ENCODE data around the gene C2CD2. TPM values are rescaled to one million over a fixed set of nuclear protein-coding genes. Genes with fewer than 3 reads are reported as not detected.

Gene C2CD2
- total and polyA plus RNA-seq, 2 of the 8 experiments (the other 6 are each of a cell fraction or from before 2014, with no cell fraction given), result 10.4 to 13.0 TPM

- no peak overlapping the region for H2BK5ac ChIP-seq (ENCODE audit: low read depth, low read length)
- WGBS, 2 experiments (ENCODE audit: extremely low coverage in 1 of 2, insufficient coverage in 1 of 2, insufficient read length in 1 of 2, insufficient replicate concordance in 2 of 2, low coverage in 1 of 2, low lambda C conversion rate in 2 of 2, missing lambda C conversion rate in 1 of 2), result 88% methylated on average over 5 of the region's 5 CpGs; no CpG with 5 or more reads in 1 of the 2 experiments
- TF ChIP-seq KDM4A (IDR thresholded peaks at IDR 0.05; ENCODE audit: low read depth, low read length, severe bottlenecking), result no peak
These were observed 62.7 kb downstream of the C2CD2 start for GRCh38 chr21:41891132-41891531.

More at GRCh38 chr21:41891132-41891531, 62.7 kb downstream of the C2CD2 start:
- Histone ChIP-seq H3K4ac (replicated peaks; ENCODE audit: insufficient read length, low read depth, low read length) (no peak overlapping the region), H3K27ac (ENCODE audit: low read depth, low read length) (no peak overlapping the region), H3K4me2 (ENCODE audit: insufficient read depth in 1 of 2, low read depth in 2 of 2, low read length in 2 of 2) (no peak overlapping the region), H3K9ac (replicated peaks in 1 of 4; ENCODE audit: extremely low read depth in 1 of 4, low read depth in 3 of 4, low read length in 3 of 4) (no peak overlapping the region), H3K23ac (ENCODE audit: insufficient read length) (no peak overlapping the region), H3K4me1 (replicated peaks in 1 of 4; ENCODE audit: control insufficient read depth in 3 of 4, insufficient read depth in 4 of 4, low read length in 3 of 4) (peaks cover 3 to 5% (median 4%) of the 10 kb centered on the region in 4 experiments), H2BK15ac (ENCODE audit: low read length) (no peak overlapping the region), H3K79me1 (ENCODE audit: low read depth, low read length) (no peaks in the 10 kb centered on the region), H3K9me3 (ENCODE audit: insufficient read depth in 2 of 2, low read depth in 1 of 2, low read length in 1 of 2) (no peaks in the 10 kb centered on the region), H3K27me3 (replicated peaks in 1 of 4; ENCODE audit: control insufficient read depth in 3 of 4, extremely low read depth in 1 of 4, insufficient read depth in 3 of 4, low read length in 3 of 4) (no peaks in the 10 kb centered on the region), H2BK12ac (ENCODE audit: low read depth, low read length) (no peak overlapping the region), H3K79me2 (ENCODE audit: control insufficient read depth in 1 of 2, insufficient read depth in 2 of 2, low read length in 2 of 2) (no peaks in the 10 kb centered on the region), H3K56ac (replicated peaks; ENCODE audit: insufficient read length, low read depth, low read length) (no peak overlapping the region), H4K8ac (ENCODE audit: extremely low read depth, insufficient read depth, low read length) (no peak overlapping the region), H3K14ac (ENCODE audit: insufficient read length) (no peak overlapping the region), H2BK20ac (ENCODE audit: low read length) (no peak overlapping the region), H2AFZ (ENCODE audit: low read length) (no peak overlapping the region), H4K20me1 (replicated peaks in 1 of 2; ENCODE audit: control insufficient read depth in 1 of 2, insufficient read depth in 2 of 2, low read length in 2 of 2) (peaks cover 0 to 2% of the 10 kb centered on the region in 2 experiments), H4K91ac (replicated peaks; ENCODE audit: insufficient read length, low read length) (no peak overlapping the region), H3K4me3 (ENCODE audit: extremely low read depth in 1 of 4, insufficient read depth in 2 of 4, low read depth in 3 of 4, low read length in 4 of 4) (no peak overlapping the region), H4K5ac (ENCODE audit: insufficient read length, low read depth, low read length) (no peak overlapping the region), H3K36me3 (ENCODE audit: control insufficient read depth in 2 of 4, insufficient read depth in 4 of 4, low read length in 3 of 4) (peaks cover 0 to 2% (median 0%) of the 10 kb centered on the region in 4 experiments; a peak in 1 of 8 replicates), H2AK5ac (ENCODE audit: low read depth, low read length) (no peak overlapping the region), H2BK120ac (replicated peaks; ENCODE audit: low read depth, low read length) (no peak overlapping the region), H3K23me2 (ENCODE audit: low read depth, low read length) (no peaks in the 10 kb centered on the region), H3K18ac (ENCODE audit: extremely low read depth, low read length) (no peak overlapping the region)
- POLR2A ChIA-PET (ENCODE audit: partially characterized antibody), result interaction anchor here (2.5 kb wide), 1 partner anchor 12 kb away, joined by 6 read pairs; the partner anchor contains the start of gene PRDM15
- FAIRE-seq, result no peak
- no peak for DNase-seq (ENCODE audit: low read depth in 1 of 2, low spot score in 2 of 2)
- CTCF ChIA-PET (ENCODE audit: partially characterized antibody), result no interaction called here
